Transverse colon (tissue), 4 donors: ENCODE results near the gene MAGI1. TPM values are rescaled to one million over a fixed set of nuclear protein-coding genes. Genes with fewer than 3 reads are reported as not detected.

ENCODE experiments used
- DNase-seq: peaks from one replicate; pipeline ENCODE4 v3.0.0-alpha.2; 2019
- H3K27ac ChIP-seq, 4 donors: fragments of 200-600 bp; sonication (generic); 2 replicates each; pipeline ENCODE4 v1.5.1; 2016 to 2018; ENCODE audit warnings: inconsistent platforms in 4 of 4
- H3K27me3 ChIP-seq: fragments of 200-600 bp; sonication (generic); 2 replicates; pipeline ENCODE4 v1.5.1; 2017; ENCODE audit warnings: inconsistent platforms
- H3K36me3 ChIP-seq, 4 donors: fragments of 200-600 bp; sonication (generic); 2 replicates each; pipeline ENCODE4 v1.5.1; 2017 to 2019; ENCODE audit warnings: inconsistent platforms in 4 of 4
- H3K4me1 ChIP-seq, 4 donors: fragments of 200-600 bp; sonication (generic); 2 replicates each; pipeline ENCODE4 v1.5.1; 2017 to 2020; ENCODE audit warnings: inconsistent platforms in 4 of 4
- H3K4me3 ChIP-seq, 4 donors: fragments of 200-600 bp; sonication (generic); 1 replicate in 1 of 4; 2 replicates in 3 of 4; pipeline versions ENCODE4 v1.5.1 to v1.6.1; 2017 to 2019; ENCODE audit warnings: inconsistent platforms in 4 of 4
- H3K9me3 ChIP-seq, 2 donors: fragments of 200-600 bp; sonication (generic); 2 replicates each; pipeline ENCODE4 v1.5.1; 2017 to 2019; ENCODE audit warnings: inconsistent platforms in 2 of 2
- CTCF ChIP-seq, 5 experiments: fragments of 200-600 bp in 3 of 5; fragments of 450-650 bp in 2 of 5; sonication (generic) in 3 of 5; IDR thresholded peaks; 1 replicate in 2 of 5; 2 replicates in 3 of 5; pipeline ENCODE4 v1.5.1; 2016 to 2017; ENCODE audit warnings: antibody characterized with exemption in 5 of 5, inconsistent platforms in 3 of 5, mild to moderate bottlenecking in 2 of 5, moderate library complexity in 1 of 5
- EP300 ChIP-seq: sonication (generic); formaldehyde crosslinking; IDR thresholded peaks from one replicate; pipeline ENCODE4 v1.6.1; 2017; ENCODE audit warnings: antibody characterized with exemption, low read depth
- POLR2A ChIP-seq: fragments of 450-650 bp; IDR thresholded peaks from one replicate; pipeline ENCODE4 v1.6.1; 2016; ENCODE audit warnings: antibody characterized with exemption, mild to moderate bottlenecking, moderate library complexity
- POLR2AphosphoS5 ChIP-seq, 3 donors: sonication (generic); formaldehyde crosslinking; IDR thresholded peaks; one replicate each; pipeline ENCODE4 v1.6.1; 2016; ENCODE audit warnings: antibody characterized with exemption in 3 of 3
- WGBS, 2 donors: methylation state at CpG; one replicate each; pipeline ENCODE4 v1.1.5; 2018; ENCODE audit warnings: low coverage in 1 of 2; 5-methylcytosine and 5-hydroxymethylcytosine counted together
- in situ Hi-C, 4 donors: fragments of 200-750 bp; cut with MboI; loops; one replicate each; pipeline versions ENCODE4 v1.15.0 to v1.15.1; 2017; ENCODE audit warnings: low sequenced_read_pairs in 3 of 4, low pct_ligation_motif_present in 1 of 4, low pct_unique_long_range_greater_than_20kb in 1 of 4
- intact Hi-C: fragments of 100-400 bp; cut with DNase I; formaldehyde crosslinking; loops from one replicate; pipeline ENCODE4 v1.15.1; 2023; ENCODE audit warnings: low total_unique reads
- total RNA-seq, 4 donors: library from RNA; depleted of rRNA; stranded (reverse); fragments of >200 nt; gene quantifications; one replicate each; pipeline ENCODE4 v1.1.0, GENCODE V29; 2016

MAGI1 gene
- total RNA-seq, 4 donors from 2014 or later: 50.8 to 190 (median 67.4) TPM

- no peak for DNase-seq
- no peaks in the 10 kb centered on the region for H3K9me3 ChIP-seq
- no peak overlapping the region for H3K27ac ChIP-seq
- peaks cover 5 to 43% (median 13%) of the 10 kb centered on the region in 4 donors for H3K4me1 ChIP-seq
- in situ Hi-C loops (no loop called here), intact Hi-C loops (no loop called here)
- no peaks in the 10 kb centered on the region for H3K27me3 ChIP-seq
- no peak overlapping the region for H3K4me3 ChIP-seq
- WGBS, 2 donors: 75% methylated on average over 4 to 6 of the region's 6 CpGs
- no peak for TF ChIP-seq EP300
- no peak for TF ChIP-seq POLR2AphosphoS5 (IDR thresholded peaks at IDR 0.05)
- no peak for TF ChIP-seq CTCF (IDR thresholded peaks at IDR 0.05)
- no peak for TF ChIP-seq POLR2A
- no peaks in the 10 kb centered on the region for H3K36me3 ChIP-seq
Observed at GRCh38 chr3:65945953-65946352, 92.8 kb downstream of the MAGI1 start.

GRCh38 chr3:65945480-65945879, 93.2 kb downstream of the MAGI1 start:
- in situ Hi-C loops (no loop called here), intact Hi-C loops (no loop called here)
- H3K27ac ChIP-seq: no peak overlapping the region
- DNase-seq: no peak
- H3K36me3 ChIP-seq: no peaks in the 10 kb centered on the region
- H3K4me1 ChIP-seq: peaks cover 5 to 39% (median 13%) of the 10 kb centered on the region in 4 donors
- H3K9me3 ChIP-seq: no peaks in the 10 kb centered on the region
- TF ChIP-seq POLR2A: no peak
- TF ChIP-seq EP300: no peak
- no peak for TF ChIP-seq CTCF (IDR thresholded peaks at IDR 0.05)
- no peak for TF ChIP-seq POLR2AphosphoS5 (IDR thresholded peaks at IDR 0.05)
- H3K4me3 ChIP-seq: no peak overlapping the region
- no peaks in the 10 kb centered on the region for H3K27me3 ChIP-seq
- 73 to 92% methylated on average over 2 to 3 of the region's 3 CpGs for WGBS, 2 donors

- Histone ChIP-seq H3K27ac (no peak overlapping the region), H3K27me3 (no peaks in the 10 kb centered on the region), H3K36me3 (no peaks in the 10 kb centered on the region), H3K4me1 (peaks cover 5 to 30% (median 10%) of the 10 kb centered on the region in 4 donors), H3K9me3 (no peaks in the 10 kb centered on the region), H3K4me3 (no peak overlapping the region)
- TF ChIP-seq POLR2A: no peak
- TF ChIP-seq CTCF (IDR thresholded peaks at IDR 0.05): no peak
- no peak for TF ChIP-seq POLR2AphosphoS5 (IDR thresholded peaks at IDR 0.05)
- no peak for TF ChIP-seq EP300
- in situ Hi-C loops (no loop called here), intact Hi-C loops (no loop called here)
- 82 to 95% methylated on average over 3 to 4 of the region's 4 CpGs for WGBS, 2 donors
- no peak for DNase-seq
Observed at GRCh38 chr3:65944252-65944651, 94.5 kb downstream of the MAGI1 start.

- intact Hi-C loops (no loop called here), in situ Hi-C loops (no loop called here)
- 89 to 100% methylated on average over 1 to 2 of the region's 2 CpGs for WGBS, 2 donors
- DNase-seq: no peak
- H3K27ac ChIP-seq: no peak overlapping the region
- no peaks in the 10 kb centered on the region for H3K9me3 ChIP-seq
- TF ChIP-seq POLR2AphosphoS5 (IDR thresholded peaks at IDR 0.05) (no peak), EP300 (no peak), POLR2A (no peak), CTCF (IDR thresholded peaks at IDR 0.05) (no peak)
- no peak overlapping the region for H3K4me3 ChIP-seq
- no peaks in the 10 kb centered on the region for H3K36me3 ChIP-seq
- H3K27me3 ChIP-seq: no peaks in the 10 kb centered on the region
- H3K4me1 ChIP-seq: peaks cover 0 to 20% (median 5%) of the 10 kb centered on the region in 4 donors
Observed at GRCh38 chr3:65939801-65940246, 98.9 kb downstream of the MAGI1 start.
